ENCODE results near the gene EPHA8. TPM values are rescaled to one million over a fixed set of nuclear protein-coding genes. Genes with fewer than 3 reads are reported as not detected.

Gene EPHA8
- total RNA-seq, 1 experiment from 2014 or later, result not detected

DNA sequence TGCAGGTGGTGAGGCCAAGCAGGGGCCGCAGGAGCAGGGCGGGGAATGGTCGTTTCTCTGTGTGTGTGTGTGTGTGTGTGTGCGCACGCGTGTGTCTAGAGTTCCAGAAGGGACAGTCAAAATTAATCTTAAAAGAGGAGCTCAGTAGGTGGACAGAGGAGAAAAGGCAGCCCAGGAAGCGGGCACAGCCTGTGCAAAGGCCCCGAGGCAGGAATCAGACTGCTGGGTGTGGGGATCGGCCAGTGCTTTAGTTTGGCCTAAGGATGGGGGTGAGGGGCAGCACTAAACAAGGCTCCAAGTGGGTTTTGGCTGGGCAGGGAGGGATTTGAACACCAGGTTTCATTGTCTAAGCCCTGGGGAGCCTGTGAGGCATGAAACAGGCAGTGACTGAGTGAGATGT is 21.7 kb downstream of the EPHA8 start:
- no peak for DNase-seq
- no peaks in the 10 kb centered on the region; the same call in 1 of the 2 replicates for H3K27me3 ChIP-seq (replicated peaks; ENCODE audit: control insufficient read depth, insufficient read depth, low read length)
- H3K9me3 Mint-ChIP-seq (ENCODE audit: unreplicated experiment), result no peaks in the 10 kb centered on the region
- no peaks in the 10 kb centered on the region for H3K36me3 Mint-ChIP-seq (ENCODE audit: insufficient read depth, unreplicated experiment)
- no peaks in the 10 kb centered on the region for H3K4me1 ChIP-seq
- ChIA-PET CTCF (no interaction called here), POLR2A (no interaction called here)
- no TSS peak for BruUV-seq (replicated peaks)
- H3K4me3 Mint-ChIP-seq (ENCODE audit: unreplicated experiment), result no peak overlapping the region
- intact Hi-C loops (cut with micrococcal nuclease; ENCODE audit: unreplicated experiment), result no loop called here
- no peaks in the 10 kb centered on the region for H3K27me3 Mint-ChIP-seq (ENCODE audit: insufficient read depth, unreplicated experiment)
- no peak overlapping the region for H3K4me3 ChIP-seq (ENCODE audit: low read depth, low read length)
- H3K9me3 ChIP-seq, result no peaks in the 10 kb centered on the region
- H3K36me3 ChIP-seq (ENCODE audit: control insufficient read depth, insufficient read depth, low read length), result no peaks in the 10 kb centered on the region
- H3K27ac Mint-ChIP-seq (ENCODE audit: unreplicated experiment), result no peak overlapping the region
- TF ChIP-seq, protein P1, sequence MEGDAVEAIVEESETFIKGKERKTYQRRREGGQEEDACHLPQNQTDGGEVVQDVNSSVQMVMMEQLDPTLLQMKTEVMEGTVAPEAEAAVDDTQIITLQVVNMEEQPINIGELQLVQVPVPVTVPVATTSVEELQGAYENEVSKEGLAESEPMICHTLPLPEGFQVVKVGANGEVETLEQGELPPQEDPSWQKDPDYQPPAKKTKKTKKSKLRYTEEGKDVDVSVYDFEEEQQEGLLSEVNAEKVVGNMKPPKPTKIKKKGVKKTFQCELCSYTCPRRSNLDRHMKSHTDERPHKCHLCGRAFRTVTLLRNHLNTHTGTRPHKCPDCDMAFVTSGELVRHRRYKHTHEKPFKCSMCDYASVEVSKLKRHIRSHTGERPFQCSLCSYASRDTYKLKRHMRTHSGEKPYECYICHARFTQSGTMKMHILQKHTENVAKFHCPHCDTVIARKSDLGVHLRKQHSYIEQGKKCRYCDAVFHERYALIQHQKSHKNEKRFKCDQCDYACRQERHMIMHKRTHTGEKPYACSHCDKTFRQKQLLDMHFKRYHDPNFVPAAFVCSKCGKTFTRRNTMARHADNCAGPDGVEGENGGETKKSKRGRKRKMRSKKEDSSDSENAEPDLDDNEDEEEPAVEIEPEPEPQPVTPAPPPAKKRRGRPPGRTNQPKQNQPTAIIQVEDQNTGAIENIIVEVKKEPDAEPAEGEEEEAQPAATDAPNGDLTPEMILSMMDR (IDR thresholded peaks at IDR 0.05; ENCODE audit: insufficient read depth in 1 of 2, low read depth in 1 of 2, low read length in 1 of 2, severe bottlenecking in 1 of 2, unreplicated experiment in 1 of 2), result no peak
- H3K4me1 Mint-ChIP-seq (ENCODE audit: low read depth, unreplicated experiment), result no peaks in the 10 kb centered on the region

GRCh38 chr1:22585471-22585870 is 22.2 kb downstream of the EPHA8 start:
- H3K4me1 Mint-ChIP-seq (ENCODE audit: low read depth, unreplicated experiment), result no peaks in the 10 kb centered on the region

DNA sequence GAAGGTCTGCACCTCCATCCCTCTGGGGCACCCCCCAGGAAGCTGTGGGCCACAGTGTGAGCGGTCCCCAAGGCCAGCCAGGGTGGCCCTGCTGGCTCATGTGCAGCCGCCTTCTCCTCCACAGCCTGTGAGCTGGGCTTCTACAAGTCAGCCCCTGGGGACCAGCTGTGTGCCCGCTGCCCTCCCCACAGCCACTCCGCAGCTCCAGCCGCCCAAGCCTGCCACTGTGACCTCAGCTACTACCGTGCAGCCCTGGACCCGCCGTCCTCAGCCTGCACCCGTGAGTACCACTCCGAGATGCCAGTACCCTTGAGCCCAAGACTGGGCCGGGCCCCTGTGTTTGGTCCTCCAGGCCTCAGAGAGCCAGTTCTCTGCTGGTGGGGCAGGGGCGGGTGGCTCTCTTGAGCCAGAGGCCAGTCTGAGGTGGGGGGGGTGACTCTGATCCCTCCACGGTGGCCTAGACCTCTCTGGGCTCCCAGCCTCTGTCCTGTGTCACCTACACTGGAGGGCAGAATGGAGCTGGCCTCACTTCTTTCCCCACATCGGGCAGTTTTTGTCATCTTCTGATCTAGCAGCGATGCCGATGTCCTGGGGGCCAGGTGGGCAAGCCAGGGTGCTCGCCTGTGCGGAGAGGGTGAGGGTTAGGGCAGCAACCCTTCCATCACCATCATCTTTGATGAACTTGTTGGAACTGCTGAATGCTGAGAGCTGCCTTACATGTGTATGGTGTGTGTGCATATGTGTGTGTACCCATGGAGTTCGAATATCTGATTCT is 23.3 kb downstream of the EPHA8 start:
- TF ChIP-seq, protein P1 (IDR thresholded peaks at IDR 0.05; ENCODE audit: insufficient read depth in 1 of 2, low read depth in 1 of 2, low read length in 1 of 2, severe bottlenecking in 1 of 2, unreplicated experiment in 1 of 2), result no peak
- no TSS peak for BruUV-seq (replicated peaks)
- H3K9me3 Mint-ChIP-seq (ENCODE audit: unreplicated experiment), result no peaks in the 10 kb centered on the region
- no peak overlapping the region for H3K4me3 Mint-ChIP-seq (ENCODE audit: unreplicated experiment)
- H3K4me3 ChIP-seq (ENCODE audit: low read depth, low read length), result no peak overlapping the region
- H3K4me1 Mint-ChIP-seq (ENCODE audit: low read depth, unreplicated experiment), result no peaks in the 10 kb centered on the region
- H3K36me3 Mint-ChIP-seq (ENCODE audit: insufficient read depth, unreplicated experiment), result no peaks in the 10 kb centered on the region
- no peak for DNase-seq
- H3K4me1 ChIP-seq, result no peaks in the 10 kb centered on the region
- H3K27ac Mint-ChIP-seq (ENCODE audit: unreplicated experiment), result no peak overlapping the region
- peaks cover 4% of the 10 kb centered on the region for H3K27me3 Mint-ChIP-seq (ENCODE audit: insufficient read depth, unreplicated experiment)
- ChIA-PET POLR2A (no interaction called here), CTCF (no interaction called here)
- H3K27me3 ChIP-seq (replicated peaks; ENCODE audit: control insufficient read depth, insufficient read depth, low read length), result no peaks in the 10 kb centered on the region; the same call in 1 of the 2 replicates
- intact Hi-C loops (cut with micrococcal nuclease; ENCODE audit: unreplicated experiment), result no loop called here
- H3K9me3 ChIP-seq, result no peaks in the 10 kb centered on the region
- no peaks in the 10 kb centered on the region for H3K36me3 ChIP-seq (ENCODE audit: control insufficient read depth, insufficient read depth, low read length)

More at GRCh38 chr1:22585471-22585870, 22.2 kb downstream of the EPHA8 start:
- DNase-seq, result no peak
- H3K27ac Mint-ChIP-seq (ENCODE audit: unreplicated experiment), result no peak overlapping the region
- H3K36me3 Mint-ChIP-seq (ENCODE audit: insufficient read depth, unreplicated experiment), result no peaks in the 10 kb centered on the region
- no peaks in the 10 kb centered on the region for H3K9me3 Mint-ChIP-seq (ENCODE audit: unreplicated experiment)
- Histone ChIP-seq H3K27me3 (replicated peaks; ENCODE audit: control insufficient read depth, insufficient read depth, low read length) (no peaks in the 10 kb centered on the region; the same call in 1 of the 2 replicates), H3K4me3 (ENCODE audit: low read depth, low read length) (no peak overlapping the region), H3K9me3 (no peaks in the 10 kb centered on the region), H3K4me1 (no peaks in the 10 kb centered on the region), H3K36me3 (ENCODE audit: control insufficient read depth, insufficient read depth, low read length) (no peaks in the 10 kb centered on the region)
- TF ChIP-seq, protein P1 (IDR thresholded peaks at IDR 0.05; ENCODE audit: insufficient read depth in 1 of 2, low read depth in 1 of 2, low read length in 1 of 2, severe bottlenecking in 1 of 2, unreplicated experiment in 1 of 2), result no peak
- intact Hi-C loops (cut with micrococcal nuclease; ENCODE audit: unreplicated experiment), result no loop called here
- ChIA-PET CTCF (no interaction called here), POLR2A (no interaction called here)
- no peak overlapping the region for H3K4me3 Mint-ChIP-seq (ENCODE audit: unreplicated experiment)
- no TSS peak for BruUV-seq (replicated peaks)
- H3K27me3 Mint-ChIP-seq (ENCODE audit: insufficient read depth, unreplicated experiment), result peaks cover 3% of the 10 kb centered on the region

Data from Caco-2 (cell line).